ENCODE measurements around the gene PCDH18.
"Not testable (repeated sequence)": the region's sequence is repeated elsewhere in the genome, so short reads cannot be mapped to it uniquely, and the experiment has no call there.

Gene PCDH18

GRCh38 chr4:137531986-137532868 is at the start of gene PCDH18:
TSS of gene PCDH18 (minus strand) at chr4:137532494. CDS start at chr4:137532088, 406 bp downstream.
- DNase-seq, result no peak

GRCh38 chr4:137576446-137576845 is 44.2 kb upstream of the PCDH18 start:
- no peak for DNase-seq

GRCh38 chr4:137572647-137573046 is 40.4 kb upstream of the PCDH18 start:
- no peak for DNase-seq

- DNase-seq, result no peak
Measured at GRCh38 chr4:137572163-137572562, 39.9 kb upstream of the PCDH18 start.

GRCh38 chr4:137559801-137560200 is 27.5 kb upstream of the PCDH18 start:
- DNase-seq, result no peak

- no peak for DNase-seq
Measured at GRCh38 chr4:137558951-137559350, 26.7 kb upstream of the PCDH18 start.

- no peak for DNase-seq
Measured at GRCh38 chr4:137545461-137545861, 13.2 kb upstream of the PCDH18 start.

- no peak for DNase-seq
Measured at GRCh38 chr4:137543648-137544047, 11.4 kb upstream of the PCDH18 start.

GRCh38 chr4:137543198-137543597 is 10.9 kb upstream of the PCDH18 start:
- DNase-seq, result no peak

- no peak for DNase-seq
Measured at GRCh38 chr4:137541876-137542646, 9.8 kb upstream of the PCDH18 start.

- no peak for DNase-seq
Measured at GRCh38 chr4:137541181-137541580, 8.9 kb upstream of the PCDH18 start.

- DNase-seq, result no peak
Measured at GRCh38 chr4:137540356-137540755, 8.1 kb upstream of the PCDH18 start.

GRCh38 chr4:137538526-137538925 is 6.2 kb upstream of the PCDH18 start:
- no peak for DNase-seq

- DNase-seq, result not testable (repeated sequence)
Measured at GRCh38 chr4:137537807-137538206, 5.5 kb upstream of the PCDH18 start.

GRCh38 chr4:137536789-137537561 is 4.7 kb upstream of the PCDH18 start:
- no peak for DNase-seq

GRCh38 chr4:137535718-137536117 is 3.4 kb upstream of the PCDH18 start:
- DNase-seq, result no peak

- no peak for DNase-seq
Measured at GRCh38 chr4:137534516-137534915, 2.2 kb upstream of the PCDH18 start.

- DNase-seq, result no peak
Measured at GRCh38 chr4:137533855-137534254, 1.6 kb upstream of the PCDH18 start.

- DNase-seq, result no peak
Measured at GRCh38 chr4:137532869-137533236, 559 bp upstream of the PCDH18 start.

- DNase-seq, result no peak
Measured at GRCh38 chr4:137531168-137531985, 917 bp downstream of the PCDH18 start.

- no peak for DNase-seq
Measured at GRCh38 chr4:137530176-137530575, 2.1 kb downstream of the PCDH18 start.

- no peak for DNase-seq
Measured at GRCh38 chr4:137529432-137529831, 2.9 kb downstream of the PCDH18 start.

Data from NK-92 treated with Interleukin-12 subunit alpha and Interleukin-12 subunit beta, amount 100 ng/mL, for 24 hours (cell line).